ENCODE measurements around the gene UNC119.

The UNC119 gene

GRCh38 chr17:28584434-28584833 is 32.0 kb upstream of the UNC119 start:
- no peak overlapping the region for H3K27ac ChIP-seq
- TF ChIP-seq, protein P1, sequence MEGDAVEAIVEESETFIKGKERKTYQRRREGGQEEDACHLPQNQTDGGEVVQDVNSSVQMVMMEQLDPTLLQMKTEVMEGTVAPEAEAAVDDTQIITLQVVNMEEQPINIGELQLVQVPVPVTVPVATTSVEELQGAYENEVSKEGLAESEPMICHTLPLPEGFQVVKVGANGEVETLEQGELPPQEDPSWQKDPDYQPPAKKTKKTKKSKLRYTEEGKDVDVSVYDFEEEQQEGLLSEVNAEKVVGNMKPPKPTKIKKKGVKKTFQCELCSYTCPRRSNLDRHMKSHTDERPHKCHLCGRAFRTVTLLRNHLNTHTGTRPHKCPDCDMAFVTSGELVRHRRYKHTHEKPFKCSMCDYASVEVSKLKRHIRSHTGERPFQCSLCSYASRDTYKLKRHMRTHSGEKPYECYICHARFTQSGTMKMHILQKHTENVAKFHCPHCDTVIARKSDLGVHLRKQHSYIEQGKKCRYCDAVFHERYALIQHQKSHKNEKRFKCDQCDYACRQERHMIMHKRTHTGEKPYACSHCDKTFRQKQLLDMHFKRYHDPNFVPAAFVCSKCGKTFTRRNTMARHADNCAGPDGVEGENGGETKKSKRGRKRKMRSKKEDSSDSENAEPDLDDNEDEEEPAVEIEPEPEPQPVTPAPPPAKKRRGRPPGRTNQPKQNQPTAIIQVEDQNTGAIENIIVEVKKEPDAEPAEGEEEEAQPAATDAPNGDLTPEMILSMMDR (IDR thresholded peaks at IDR 0.05), result no peak

DNA sequence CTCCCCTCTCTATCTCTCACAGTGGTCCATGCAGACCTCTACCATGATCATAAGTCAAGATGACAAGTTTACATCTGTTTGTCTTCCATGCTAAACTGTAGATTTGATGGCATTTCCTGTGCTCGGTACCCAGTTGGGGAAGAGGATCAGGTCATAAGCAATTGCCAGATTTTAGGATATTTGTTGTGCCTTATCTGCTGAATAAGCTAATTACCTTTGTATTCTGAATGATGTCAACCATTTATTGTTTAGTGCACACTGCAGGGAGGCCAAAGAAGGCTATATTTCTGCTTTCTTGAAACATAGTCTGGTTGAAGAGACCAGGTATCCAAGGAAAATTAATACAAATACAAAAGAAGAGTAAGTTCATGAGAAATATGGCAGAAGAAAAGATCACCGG is 30.1 kb upstream of the UNC119 start:
- H3K27ac ChIP-seq, result no peak overlapping the region
- no peak for TF ChIP-seq ZFX (IDR thresholded peaks at IDR 0.05; ENCODE audit: borderline replicate concordance)
- TF ChIP-seq, protein P1 (IDR thresholded peaks at IDR 0.05), result no peak

- H3K27ac ChIP-seq, result no peak overlapping the region
- TF ChIP-seq, protein P1 (IDR thresholded peaks at IDR 0.05), result no peak
- no peak for TF ChIP-seq ZFX (IDR thresholded peaks at IDR 0.05; ENCODE audit: borderline replicate concordance)
Observed at GRCh38 chr17:28580959-28581358, 28.5 kb upstream of the UNC119 start.

- TF ChIP-seq, protein P1 (IDR thresholded peaks at IDR 0.05), result no peak
- no peak for TF ChIP-seq ZFX (IDR thresholded peaks at IDR 0.05; ENCODE audit: borderline replicate concordance)
- H3K27ac ChIP-seq, result no peak overlapping the region; the same call in 1 of the 2 replicates
Observed at GRCh38 chr17:28579526-28579925, 27.1 kb upstream of the UNC119 start.

- TF ChIP-seq, protein P1 (IDR thresholded peaks at IDR 0.05), result no peak
- no peak for TF ChIP-seq ZFX (IDR thresholded peaks at IDR 0.05; ENCODE audit: borderline replicate concordance)
Observed at GRCh38 chr17:28578246-28579195, 26.1 kb upstream of the UNC119 start.

DNA sequence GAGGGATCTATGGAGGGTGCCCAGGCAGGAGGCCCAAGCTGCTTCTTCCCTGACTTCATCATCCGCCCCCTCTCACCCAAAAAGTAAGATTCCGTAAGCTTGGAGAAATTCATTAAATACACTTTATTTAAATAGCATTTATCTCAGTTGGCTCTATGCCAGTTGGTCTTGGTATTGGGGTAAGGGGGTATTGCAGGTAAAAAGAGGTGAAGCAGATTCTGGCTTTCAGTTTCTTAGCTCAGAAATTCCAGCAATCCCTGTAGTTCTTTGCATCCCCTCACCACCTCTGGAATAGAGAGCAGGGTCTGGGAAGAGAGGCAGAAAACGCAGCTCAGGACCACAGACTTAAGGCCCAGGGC is 25.0 kb upstream of the UNC119 start:
- H3K27ac ChIP-seq, result peak overlapping the region; percentile 73
- TF ChIP-seq ZFX (IDR thresholded peaks at IDR 0.05; ENCODE audit: borderline replicate concordance), result no peak
- TF ChIP-seq, protein P1 (IDR thresholded peaks at IDR 0.05), result no peak

More at GRCh38 chr17:28578246-28579195, 26.1 kb upstream of the UNC119 start:
- peak overlapping the region; percentile 73 for H3K27ac ChIP-seq

GRCh38 chr17:28576758-28577465 is 24.5 kb upstream of the UNC119 start, which contains the start of gene ALDOC:
TSS of gene ALDOC (minus strand) at chr17:28576895. CDS start at chr17:28575532, 1,363 bp downstream.
- TF ChIP-seq, protein P1 (IDR thresholded peaks at IDR 0.05), result 0 out of 2 replicates have a peak, but pooled peaks have one; percentile 4
- no peak for TF ChIP-seq ZFX (IDR thresholded peaks at IDR 0.05; ENCODE audit: borderline replicate concordance)
- peak within 1 kb of the TSS; percentile 73 for H3K27ac ChIP-seq

DNA sequence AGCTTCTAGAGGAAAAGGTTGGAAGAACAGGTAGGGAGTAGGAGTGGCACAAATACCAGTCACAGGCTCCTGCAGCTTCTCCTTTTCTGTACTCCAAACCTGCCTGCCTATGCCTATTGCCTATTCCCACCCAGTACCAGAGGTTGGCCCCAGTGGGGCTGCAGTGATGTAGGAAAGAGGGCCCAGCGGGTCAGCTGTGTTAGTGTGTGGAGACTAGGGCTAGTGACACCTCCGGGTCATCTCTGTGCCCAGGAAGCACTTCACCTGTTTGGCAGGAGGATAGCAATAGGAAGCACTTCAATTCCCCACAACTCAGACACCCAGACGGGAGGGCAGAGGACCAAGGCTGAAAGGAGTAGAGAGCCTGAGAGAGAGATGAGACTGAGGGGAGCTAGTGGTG is 23.6 kb upstream of the UNC119 start:
- H3K27ac ChIP-seq, result peak overlapping the region; percentile 73; the same call in 1 of the 2 replicates
